NT2/D1 (cell line): ENCODE results near the gene SLC9A3.
A peak's percentile ranks its signal among the peaks of the same experiment; 100 is the strongest.

Source experiments
- DNase-seq: peaks from one replicate; pipeline ENCODE4 v3.0.0-alpha.2; 2011; ENCODE audit warnings: low read depth, low spot score
- H3K27me3 ChIP-seq: 2 replicates; pipeline ENCODE4 v1.6.0; 2011; ENCODE audit warnings: mild to moderate bottlenecking; ENCODE audit not compliant: insufficient read length, insufficient read depth
- H3K36me3 ChIP-seq: 2 replicates; pipeline ENCODE4 v1.6.1; 2011; ENCODE audit warnings: mild to moderate bottlenecking, low read length, mixed read lengths; ENCODE audit not compliant: insufficient read depth, insufficient read length
- H3K4me1 ChIP-seq: 2 replicates; pipeline ENCODE4 v1.5.1; 2011; ENCODE audit not compliant: insufficient read depth, insufficient read length
- H3K4me3 ChIP-seq: 2 replicates; pipeline ENCODE4 v1.5.1; 2011; ENCODE audit warnings: low read depth; ENCODE audit not compliant: insufficient read length
- H3K9ac ChIP-seq: 2 replicates; pipeline ENCODE4 v1.6.0; 2011; ENCODE audit warnings: low read depth; ENCODE audit not compliant: insufficient read length
- H3K9me3 ChIP-seq: 2 replicates; pipeline ENCODE4 v1.5.1; 2011; ENCODE audit warnings: mild to moderate bottlenecking, low read length; ENCODE audit not compliant: insufficient read depth
- SUZ12 ChIP-seq: IDR thresholded peaks from 2 replicates; pipeline ENCODE4 v1.6.1; 2011; ENCODE audit not compliant: insufficient read length, insufficient read depth; ENCODE audit errors: extremely low read depth
- YY1 ChIP-seq: IDR thresholded peaks from 2 replicates; pipeline ENCODE4 v1.6.1; 2011; ENCODE audit not compliant: insufficient read length, insufficient read depth
- ZNF274 ChIP-seq: IDR thresholded peaks from 2 replicates; pipeline ENCODE4 v1.6.1; 2011; ENCODE audit warnings: mild to moderate bottlenecking, low read depth, low read length

SLC9A3 gene

DNA sequence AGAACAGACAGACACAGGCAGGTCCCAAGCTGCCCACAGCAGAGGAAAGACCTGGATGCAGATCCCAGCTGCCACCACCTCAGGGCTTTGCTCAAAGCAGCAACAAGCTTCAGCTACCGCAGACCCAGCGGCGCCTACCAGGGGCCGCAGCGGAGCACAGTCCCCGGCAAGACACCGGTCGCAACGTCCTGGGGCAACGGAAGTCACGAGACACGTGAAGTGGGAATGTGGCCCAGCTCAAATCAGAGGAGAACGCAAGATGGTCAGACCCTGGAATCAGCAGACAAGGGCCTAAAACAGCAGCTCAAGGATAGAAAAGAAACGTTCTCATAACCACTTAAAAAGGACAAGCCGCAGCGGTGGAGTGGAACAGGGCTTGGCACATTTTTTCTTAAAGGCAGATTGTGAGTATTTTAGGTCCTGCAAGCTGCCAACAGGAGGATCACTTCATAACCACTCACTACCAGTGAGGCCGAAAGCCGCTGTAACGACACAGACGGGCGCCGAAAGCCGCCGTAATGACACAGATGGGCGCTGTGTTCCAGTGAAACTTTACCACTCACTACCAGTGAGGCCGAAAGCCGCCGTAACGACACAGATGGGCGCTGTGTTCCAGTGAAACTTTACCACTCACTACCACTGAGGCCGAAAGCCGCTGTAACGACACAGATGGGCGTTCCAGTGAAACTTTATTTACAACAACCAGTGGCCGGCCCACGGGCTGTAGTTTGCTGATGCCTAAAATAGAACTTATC, 21.7 kb downstream of the SLC9A3 start:
- H3K9me3 ChIP-seq, result no peaks in the 10 kb centered on the region
- H3K9ac ChIP-seq, result no peak overlapping the region
- TF ChIP-seq SUZ12 (no peak), YY1 (no peak), ZNF274 (no peak)
- DNase-seq, result no peak
- peaks cover 8% of the 10 kb centered on the region for H3K4me1 ChIP-seq
- H3K27me3 ChIP-seq, result no peaks in the 10 kb centered on the region
- H3K36me3 ChIP-seq, result no peaks in the 10 kb centered on the region
- H3K4me3 ChIP-seq, result no peak overlapping the region

DNA sequence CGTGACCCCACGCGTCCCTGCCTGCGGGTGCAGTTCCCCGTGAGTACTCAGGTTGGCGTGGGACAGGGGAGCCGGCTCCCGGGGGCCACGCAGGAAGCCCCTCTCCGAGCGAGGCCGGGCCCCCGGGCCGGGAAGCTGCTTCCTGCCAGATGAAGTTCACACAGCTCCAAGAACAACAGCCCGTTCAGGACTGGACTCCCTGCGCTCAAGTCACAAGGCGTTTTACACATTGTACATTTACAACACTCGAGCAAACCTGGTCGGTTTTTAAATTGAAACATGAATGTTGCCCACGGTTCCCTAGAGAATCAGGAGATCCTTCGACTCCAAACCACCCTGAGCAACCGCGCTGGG, 22.4 kb downstream of the SLC9A3 start:
- Histone ChIP-seq H3K27me3 (no peaks in the 10 kb centered on the region), H3K4me3 (no peak overlapping the region), H3K9me3 (no peaks in the 10 kb centered on the region), H3K36me3 (no peaks in the 10 kb centered on the region), H3K9ac (no peak overlapping the region), H3K4me1 (peaks cover 8% of the 10 kb centered on the region)
- DNase-seq, result no peak
- TF ChIP-seq YY1 (no peak), SUZ12 (no peak), ZNF274 (no peak)

DNA sequence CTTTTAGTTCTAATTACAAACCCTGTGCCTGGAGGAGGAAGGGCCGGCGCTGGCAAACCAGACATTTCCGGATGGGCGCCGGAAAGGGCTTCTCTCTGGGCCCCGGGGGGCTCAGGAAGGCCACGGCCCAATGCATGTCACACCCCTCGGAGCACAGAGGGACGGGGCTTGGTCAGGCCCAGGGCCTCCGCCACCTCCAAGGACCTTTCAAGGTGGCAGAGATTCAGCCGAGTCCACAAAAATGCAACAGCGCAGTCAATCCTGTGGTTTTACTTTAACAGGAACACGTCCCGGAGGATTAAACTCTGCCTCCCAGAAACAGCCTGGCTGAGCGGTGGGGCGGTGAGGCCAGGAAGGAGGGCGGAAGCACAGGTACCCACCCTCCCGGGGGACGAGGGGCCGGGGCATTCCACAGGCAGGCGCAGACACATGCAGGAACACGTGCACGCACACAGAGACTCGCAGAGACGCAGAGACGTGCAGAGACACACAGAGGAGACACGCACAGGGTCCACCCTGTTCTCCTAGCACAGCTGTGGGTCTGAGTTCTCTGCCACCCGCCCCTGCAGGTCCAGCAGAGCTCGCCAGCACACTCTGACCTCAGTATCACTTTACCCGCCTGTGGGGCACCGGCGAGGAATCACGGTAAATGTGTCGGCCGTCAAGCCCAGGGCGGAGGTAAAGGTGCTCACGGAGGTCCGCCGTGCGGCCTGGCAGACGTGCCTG, 23.0 kb downstream of the SLC9A3 start:
- Histone ChIP-seq H3K27me3 (no peaks in the 10 kb centered on the region), H3K9me3 (no peaks in the 10 kb centered on the region), H3K4me1 (peaks cover 8% of the 10 kb centered on the region), H3K4me3 (no peak overlapping the region), H3K36me3 (no peaks in the 10 kb centered on the region), H3K9ac (peak overlapping the region; percentile 8)
- no peak for TF ChIP-seq ZNF274
- TF ChIP-seq YY1, result no peak
- no peak for TF ChIP-seq SUZ12
- DNase-seq, result no peak

DNA sequence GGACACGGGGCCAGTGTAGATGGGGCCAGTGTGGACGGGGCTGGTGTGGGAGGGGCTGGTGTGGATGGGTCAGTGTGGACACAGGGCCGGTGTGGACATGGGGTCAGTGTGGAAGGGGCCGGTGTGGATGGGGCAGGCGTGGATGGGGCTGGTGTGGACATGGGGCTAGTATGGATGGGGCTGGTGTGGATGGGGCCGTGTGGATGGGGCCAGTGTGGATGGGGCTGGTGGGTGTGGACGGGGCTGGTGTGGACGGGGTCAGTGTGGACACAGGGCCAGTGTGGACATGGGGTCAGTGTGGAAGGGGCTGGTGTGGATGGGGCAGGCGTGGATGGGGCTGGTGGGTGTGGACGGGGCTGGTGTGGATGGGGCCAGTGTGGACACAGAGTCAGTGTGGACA, 23.8 kb downstream of the SLC9A3 start:
- Histone ChIP-seq H3K9ac (no peak overlapping the region), H3K36me3 (no peaks in the 10 kb centered on the region), H3K4me1 (peaks cover 11% of the 10 kb centered on the region), H3K27me3 (no peaks in the 10 kb centered on the region), H3K4me3 (no peak overlapping the region), H3K9me3 (no peaks in the 10 kb centered on the region)
- no peak for DNase-seq
- TF ChIP-seq YY1 (no peak), SUZ12 (no peak), ZNF274 (no peak)

DNA sequence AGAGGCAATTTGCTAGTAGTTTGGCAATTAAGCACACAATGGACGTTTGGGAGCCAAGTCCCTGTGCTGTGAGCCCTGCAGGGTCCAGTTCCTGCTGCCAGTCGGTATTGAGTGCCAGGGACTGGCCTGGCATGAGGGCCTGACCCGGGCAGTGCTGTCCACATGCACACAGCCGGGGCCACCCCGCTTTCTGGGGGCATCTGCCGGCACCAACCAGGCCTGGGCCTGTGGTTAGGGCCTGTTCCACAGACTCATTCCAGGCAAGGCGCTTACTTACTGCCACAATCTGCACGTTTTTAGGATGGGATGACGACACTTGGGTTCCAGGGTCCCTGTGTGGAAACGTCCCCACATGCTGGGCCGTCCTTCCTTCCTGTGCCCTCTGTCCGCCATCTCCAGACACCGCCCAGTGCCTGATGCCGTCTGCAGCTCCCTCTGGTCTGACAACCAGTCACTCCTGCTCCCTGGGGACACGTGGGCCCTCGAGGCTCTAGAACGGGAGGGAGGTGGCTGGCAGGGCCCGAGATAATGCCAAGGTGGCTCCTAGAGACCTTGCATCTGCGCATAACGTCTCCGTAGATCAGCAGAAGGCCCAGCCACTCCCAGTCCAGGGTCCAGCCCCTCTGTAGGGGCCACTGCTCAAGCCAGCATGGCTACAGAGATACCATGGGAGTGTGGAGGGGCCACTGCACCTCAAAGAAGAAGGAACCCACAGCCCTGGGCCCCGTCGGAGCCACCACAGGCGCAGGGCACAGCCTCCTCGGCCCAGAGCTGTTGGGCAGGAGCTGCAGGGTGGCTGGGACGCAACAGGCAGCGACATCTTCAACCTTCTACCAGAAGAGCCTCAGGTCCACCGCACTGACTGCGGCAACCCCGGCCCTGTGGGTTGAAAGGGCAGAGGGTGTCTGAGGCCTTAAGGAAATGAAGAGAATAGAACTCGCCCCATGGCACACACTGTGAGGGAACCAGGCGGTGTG, 24.7 kb downstream of the SLC9A3 start:
- H3K27me3 ChIP-seq, result no peaks in the 10 kb centered on the region

DNA sequence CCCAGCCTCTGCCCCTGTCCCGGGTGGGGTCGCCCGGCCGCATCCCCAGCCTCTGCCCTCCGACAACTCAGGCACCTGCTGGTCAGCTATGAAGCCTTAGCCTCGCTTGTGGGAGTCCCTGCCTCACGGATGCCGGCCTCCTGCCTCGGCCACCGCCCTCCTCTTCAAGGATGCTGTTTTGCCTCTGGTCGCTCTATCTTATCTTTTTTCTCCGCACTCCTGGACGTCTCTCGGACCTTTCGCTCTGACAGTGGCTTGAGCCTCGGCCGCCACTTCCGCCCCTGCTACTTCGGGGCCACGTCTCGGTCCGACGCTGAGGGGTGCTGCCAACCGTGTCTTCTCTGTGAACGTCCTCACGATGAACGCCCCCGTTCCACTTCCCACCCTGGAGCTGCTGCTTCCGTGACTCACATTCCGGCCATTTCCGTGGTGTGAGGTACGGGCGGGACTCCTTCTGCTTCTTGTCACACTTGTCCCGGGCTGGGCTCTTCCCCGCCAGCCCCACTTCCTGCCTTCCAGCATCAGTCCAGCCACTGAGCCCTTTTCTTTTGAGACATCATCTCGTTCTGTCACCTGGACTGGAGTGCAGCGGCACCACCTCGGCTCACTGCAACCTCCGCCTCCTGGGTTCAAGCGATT, 26.3 kb downstream of the SLC9A3 start:
- TF ChIP-seq ZNF274 (no peak), SUZ12 (no peak), YY1 (no peak)
- no peak overlapping the region for H3K4me3 ChIP-seq
- no peaks in the 10 kb centered on the region for H3K9me3 ChIP-seq
- DNase-seq, result no peak
- H3K27me3 ChIP-seq, result peaks cover 3% of the 10 kb centered on the region
- H3K36me3 ChIP-seq, result no peaks in the 10 kb centered on the region
- peaks cover 8% of the 10 kb centered on the region for H3K4me1 ChIP-seq
- H3K9ac ChIP-seq, result no peak overlapping the region

More for the DNA sequence above, 24.7 kb downstream of the SLC9A3 start:
- no peaks in the 10 kb centered on the region for H3K9me3 ChIP-seq
- no peak for TF ChIP-seq YY1
- TF ChIP-seq ZNF274, result no peak
- TF ChIP-seq SUZ12, result no peak
- DNase-seq, result no peak
- peaks cover 8% of the 10 kb centered on the region for H3K4me1 ChIP-seq
- H3K4me3 ChIP-seq, result no peak overlapping the region
- H3K9ac ChIP-seq, result no peak overlapping the region
- H3K36me3 ChIP-seq, result no peaks in the 10 kb centered on the region
